DND-41 (cell line): ENCODE data around the gene C12orf57.

Experiments used
- ATAC-seq: fragments of 200-7000 bp; cut with Tn5 transposase; 3 replicates; pipeline ENCODE4 v1.9.1; 2021; ENCODE audit warnings: low read depth; ENCODE audit not compliant: insufficient read depth
- DNase-seq: peaks from one replicate; pipeline ENCODE4 v3.0.0-alpha.2; 2020
- H2AFZ ChIP-seq: 2 replicates; pipeline ENCODE4 v1.6.0; 2012; ENCODE audit warnings: low read depth, low read length
- H3K27ac ChIP-seq: 2 replicates; pipeline ENCODE4 v1.5.1; 2012; ENCODE audit warnings: low read length, inconsistent platforms
- H3K27me3 ChIP-seq: fragments of 200-600 bp; sonication (generic); 2 replicates; pipeline ENCODE4 v1.6.0; 2012; ENCODE audit warnings: low read length, mild to moderate bottlenecking, inconsistent platforms; ENCODE audit not compliant: insufficient read depth, poor library complexity
- H3K36me3 ChIP-seq: 2 replicates; pipeline ENCODE4 v1.5.1; 2012; ENCODE audit warnings: low read length, inconsistent platforms; ENCODE audit not compliant: insufficient read depth
- H3K4me1 ChIP-seq: 2 replicates; pipeline ENCODE4 v1.5.1; 2012; ENCODE audit warnings: mild to moderate bottlenecking, low read length; ENCODE audit not compliant: insufficient read depth
- H3K4me2 ChIP-seq: 2 replicates; pipeline ENCODE4 v1.6.0; 2012; ENCODE audit warnings: mild to moderate bottlenecking, moderate library complexity, low read length, inconsistent platforms; ENCODE audit not compliant: insufficient read depth
- H3K4me3 ChIP-seq, 2 experiments: fragments of 200-600 bp in 1 of 2; shearing (Covaris generic) in 1 of 2; 2 replicates each; pipeline ENCODE4 v1.5.1; 2012 to 2016; ENCODE audit warnings: inconsistent platforms in 2 of 2, low read length in 2 of 2, mild to moderate bottlenecking in 2 of 2, low read depth in 1 of 2, moderate library complexity in 1 of 2
- H3K79me2 ChIP-seq: 2 replicates; pipeline ENCODE4 v1.6.0; 2012; ENCODE audit warnings: low read length, inconsistent platforms; ENCODE audit not compliant: insufficient read depth
- H3K9ac ChIP-seq: 2 replicates; pipeline ENCODE4 v1.6.0; 2012; ENCODE audit warnings: low read depth, mild to moderate bottlenecking, inconsistent platforms, low read length, moderate library complexity
- H3K9me3 ChIP-seq: 2 replicates; pipeline ENCODE4 v1.5.1; 2012; ENCODE audit warnings: low read length, moderate library complexity, mild to moderate bottlenecking, inconsistent platforms; ENCODE audit not compliant: insufficient read depth, severe bottlenecking
- H4K20me1 ChIP-seq: 2 replicates; pipeline ENCODE4 v1.6.0; 2012; ENCODE audit warnings: low read length; ENCODE audit not compliant: insufficient read depth
- EZH2 ChIP-seq: IDR thresholded peaks from 3 replicates; pipeline ENCODE4 v1.6.1; 2012; ENCODE audit warnings: borderline replicate concordance, low read depth, mild to moderate bottlenecking, moderate library complexity, low read length, inconsistent platforms; ENCODE audit not compliant: severe bottlenecking
- TF ChIP-seq, protein P1 (sequence below): IDR thresholded peaks from 2 replicates; pipeline ENCODE4 v1.5.1; 2012; ENCODE audit warnings: borderline replicate concordance, low read length, moderate library complexity, mild to moderate bottlenecking; ENCODE audit not compliant: poor library complexity, severe bottlenecking; ENCODE audit errors: extremely low read depth

The C12orf57 gene

DNA sequence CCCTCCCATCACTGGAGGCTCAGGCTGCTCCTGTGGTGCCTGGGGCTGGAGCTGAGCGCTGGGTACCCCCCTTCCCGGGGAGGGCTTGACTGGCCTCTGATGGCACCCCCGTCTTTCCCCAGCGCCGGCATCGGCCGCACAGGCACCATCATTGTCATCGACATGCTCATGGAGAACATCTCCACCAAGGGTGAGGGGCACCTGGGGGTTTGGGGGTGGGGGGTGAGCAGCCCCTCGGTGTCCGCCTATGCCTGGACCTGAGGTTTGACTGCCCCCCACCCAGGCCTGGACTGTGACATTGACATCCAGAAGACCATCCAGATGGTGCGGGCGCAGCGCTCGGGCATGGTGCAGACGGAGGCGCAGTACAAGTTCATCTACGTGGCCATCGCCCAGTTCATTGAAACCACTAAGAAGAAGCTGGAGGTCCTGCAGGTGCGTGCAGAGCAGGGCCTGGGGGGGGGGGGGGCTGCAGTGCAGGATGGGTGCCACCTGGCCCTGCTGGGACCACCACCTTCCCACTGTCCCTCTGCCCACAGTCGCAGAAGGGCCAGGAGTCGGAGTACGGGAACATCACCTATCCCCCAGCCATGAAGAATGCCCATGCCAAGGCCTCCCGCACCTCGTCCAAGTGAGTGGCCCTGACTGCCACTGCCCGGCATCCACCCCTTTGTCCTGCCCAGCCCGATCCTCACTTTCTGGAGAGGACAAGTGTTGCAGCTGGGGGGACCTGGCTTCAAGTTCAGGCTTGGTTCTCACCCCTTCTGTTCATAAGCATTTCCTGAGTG is 16.2 kb downstream of the C12orf57 start:
- no peak for ATAC-seq
- no peak overlapping the region for H3K9ac ChIP-seq

DNA sequence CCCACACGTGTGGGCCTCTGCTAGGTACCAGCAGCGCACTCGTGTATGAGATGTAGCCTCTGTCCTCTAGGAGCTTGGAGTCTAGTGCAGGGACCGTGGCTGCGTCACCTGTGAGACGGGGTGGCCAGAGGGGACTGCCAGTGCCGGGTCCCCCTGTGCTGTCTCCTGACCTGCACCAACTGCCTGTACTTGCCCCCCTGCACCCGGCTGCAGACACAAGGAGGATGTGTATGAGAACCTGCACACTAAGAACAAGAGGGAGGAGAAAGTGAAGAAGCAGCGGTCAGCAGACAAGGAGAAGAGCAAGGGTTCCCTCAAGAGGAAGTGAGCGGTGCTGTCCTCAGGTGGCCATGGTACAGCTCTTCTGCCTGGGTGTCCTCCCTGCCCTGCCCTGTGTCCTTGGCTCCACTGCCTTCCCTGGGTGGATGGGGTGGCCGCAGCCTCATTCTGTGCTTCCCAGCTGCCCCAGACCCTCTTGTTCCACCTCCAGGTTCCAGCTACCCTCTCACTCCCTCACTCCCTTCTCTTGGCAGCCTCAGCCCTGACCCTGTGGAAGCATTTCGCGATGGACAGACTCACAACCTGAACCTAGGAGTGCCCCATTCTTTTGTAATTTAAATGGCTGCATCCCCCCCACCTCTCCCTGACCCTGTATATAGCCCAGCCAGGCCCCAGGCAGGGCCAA is 16.9 kb downstream of the C12orf57 start:
- Histone ChIP-seq H3K9me3 (no peaks in the 10 kb centered on the region), H3K4me2 (no peak overlapping the region), H3K27me3 (no peaks in the 10 kb centered on the region), H3K9ac (no peak overlapping the region), H3K79me2 (no peaks in the 10 kb centered on the region), H3K36me3 (peaks cover 17% of the 10 kb centered on the region), H2AFZ (no peak overlapping the region), H3K4me3 (no peak overlapping the region), H3K4me1 (peaks cover 20% of the 10 kb centered on the region), H4K20me1 (no peaks in the 10 kb centered on the region), H3K27ac (no peak overlapping the region)
- no peak for ATAC-seq
- no peak for DNase-seq
- no peak for TF ChIP-seq EZH2
- TF ChIP-seq, protein P1, sequence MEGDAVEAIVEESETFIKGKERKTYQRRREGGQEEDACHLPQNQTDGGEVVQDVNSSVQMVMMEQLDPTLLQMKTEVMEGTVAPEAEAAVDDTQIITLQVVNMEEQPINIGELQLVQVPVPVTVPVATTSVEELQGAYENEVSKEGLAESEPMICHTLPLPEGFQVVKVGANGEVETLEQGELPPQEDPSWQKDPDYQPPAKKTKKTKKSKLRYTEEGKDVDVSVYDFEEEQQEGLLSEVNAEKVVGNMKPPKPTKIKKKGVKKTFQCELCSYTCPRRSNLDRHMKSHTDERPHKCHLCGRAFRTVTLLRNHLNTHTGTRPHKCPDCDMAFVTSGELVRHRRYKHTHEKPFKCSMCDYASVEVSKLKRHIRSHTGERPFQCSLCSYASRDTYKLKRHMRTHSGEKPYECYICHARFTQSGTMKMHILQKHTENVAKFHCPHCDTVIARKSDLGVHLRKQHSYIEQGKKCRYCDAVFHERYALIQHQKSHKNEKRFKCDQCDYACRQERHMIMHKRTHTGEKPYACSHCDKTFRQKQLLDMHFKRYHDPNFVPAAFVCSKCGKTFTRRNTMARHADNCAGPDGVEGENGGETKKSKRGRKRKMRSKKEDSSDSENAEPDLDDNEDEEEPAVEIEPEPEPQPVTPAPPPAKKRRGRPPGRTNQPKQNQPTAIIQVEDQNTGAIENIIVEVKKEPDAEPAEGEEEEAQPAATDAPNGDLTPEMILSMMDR: peak; percentile 16

More for the DNA sequence above, 16.2 kb downstream of the C12orf57 start:
- TF ChIP-seq, protein P1: no peak
- no peak for TF ChIP-seq EZH2
- Histone ChIP-seq H3K9me3 (no peaks in the 10 kb centered on the region), H3K4me1 (peaks cover 20% of the 10 kb centered on the region), H3K4me2 (no peak overlapping the region), H3K36me3 (peaks cover 9% of the 10 kb centered on the region), H2AFZ (no peak overlapping the region), H3K27me3 (no peaks in the 10 kb centered on the region), H4K20me1 (no peaks in the 10 kb centered on the region), H3K79me2 (no peaks in the 10 kb centered on the region), H3K4me3 (no peak overlapping the region), H3K27ac (no peak overlapping the region; the same call in 1 of the 2 replicates)
- DNase-seq: no peak

DNA sequence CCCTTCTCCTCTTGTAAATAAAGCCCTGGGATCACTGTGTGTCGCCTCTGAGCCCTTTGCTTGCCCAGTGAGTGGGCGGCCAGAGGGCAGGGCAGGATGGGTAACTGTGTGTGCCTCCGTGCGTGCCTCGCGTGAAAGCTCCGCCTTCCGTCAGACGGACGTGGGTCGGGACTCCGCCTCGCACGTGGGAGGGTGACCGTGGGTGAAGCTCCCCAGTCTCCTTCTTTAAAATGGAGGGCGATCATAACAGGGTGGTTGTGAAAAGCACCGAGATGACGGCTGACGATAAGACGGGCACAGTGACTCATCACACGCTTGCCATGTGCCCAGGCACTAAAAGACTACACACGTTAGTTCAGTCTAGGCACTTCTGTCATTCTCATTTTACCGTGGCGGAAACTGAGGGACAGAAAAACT is 17.5 kb downstream of the C12orf57 start:
- Histone ChIP-seq H3K36me3 (peaks cover 22% of the 10 kb centered on the region), H3K4me3 (no peak overlapping the region), H3K9ac (no peak overlapping the region), H3K27me3 (no peaks in the 10 kb centered on the region), H2AFZ (no peak overlapping the region), H3K4me2 (no peak overlapping the region), H3K4me1 (peaks cover 20% of the 10 kb centered on the region), H4K20me1 (no peaks in the 10 kb centered on the region), H3K9me3 (no peaks in the 10 kb centered on the region), H3K27ac (no peak overlapping the region), H3K79me2 (no peaks in the 10 kb centered on the region)
- DNase-seq: no peak
- no peak for ATAC-seq
- TF ChIP-seq, protein P1: no peak
- TF ChIP-seq EZH2: no peak
